ENCODE results near the gene CHRND. TPM values are rescaled to one million over a fixed set of nuclear protein-coding genes. Genes with fewer than 3 reads are reported as not detected.

Gene CHRND
- not detected in 5 replicates for total RNA-seq (2022; extraction: Qiagen RNA extraction)

GRCh38 chr2:232525791-232526371 is at the start of gene CHRND:
Gene CHRND (plus strand): TSS chr2:232526160. CDS start chr2:232526216, 56 bp downstream.

GRCh38 chr2:232487385-232488096 is 38.4 kb upstream of the CHRND start, which contains the start of gene ECEL1:
Gene ECEL1 (minus strand): TSS chr2:232487834. CDS start chr2:232486653, 1,181 bp downstream.

GRCh38 chr2:232519581-232520438 is 6.2 kb upstream of the CHRND start, which contains the start of gene PRSS56:
Gene PRSS56 (plus strand): TSS chr2:232520388. CDS start chr2:232520599, 211 bp downstream.

GRCh38 chr2:232539298-232540231 is 13.6 kb downstream of the CHRND start, which contains the start of gene CHRNG:
Gene CHRNG (plus strand): TSS chr2:232539692. CDS start chr2:232539748, 56 bp downstream.

GRCh38 chr2:232550354-232551249 is 24.6 kb downstream of the CHRND start, which contains the start of the genes EIF4E2 and TIGD1:
Gene EIF4E2 (plus strand): TSS chr2:232550689. CDS start chr2:232550725, 36 bp downstream.
Gene TIGD1 (minus strand): TSS chr2:232550557. CDS start chr2:232549882, 675 bp downstream.

Other genes starting within 250 kb of the CHRND start
- gene ALPP, start 147.4 kb upstream of the CHRND start, total RNA-seq (2022; extraction: Qiagen RNA extraction), result 0.59 to 0.81 TPM (median 0.74 TPM) in 5 replicates
- 0.12 to 0.22 TPM (median 0.16 TPM) in 5 replicates for gene ALPG, start 119.3 kb upstream of the CHRND start, total RNA-seq (2022; extraction: Qiagen RNA extraction)
- gene ALPI, start 70.0 kb upstream of the CHRND start, total RNA-seq (2022; extraction: Qiagen RNA extraction), result not detected in 5 replicates
- 0.12 to 0.27 TPM (median 0.14 TPM) in 5 replicates for gene ECEL1, start 38.3 kb upstream of the CHRND start, total RNA-seq (2022; extraction: Qiagen RNA extraction)
- 0.07 to 0.22 TPM (median 0.15 TPM) in 5 replicates for gene PRSS56, start 5.8 kb upstream of the CHRND start, total RNA-seq (2022; extraction: Qiagen RNA extraction)
- not detected in 5 replicates for gene CHRNG, start 13.5 kb downstream of the CHRND start, total RNA-seq (2022; extraction: Qiagen RNA extraction)
- 4.5 to 5.3 TPM (median 5.0 TPM) in 5 replicates for gene TIGD1, start 24.4 kb downstream of the CHRND start, total RNA-seq (2022; extraction: Qiagen RNA extraction)
- 83.6 to 240 TPM (median 88.2 TPM) in 5 replicates for gene EIF4E2, start 24.5 kb downstream of the CHRND start, total RNA-seq (2022; extraction: Qiagen RNA extraction)
- 1.9 to 2.9 TPM (median 2.5 TPM) in 5 replicates for gene EFHD1, start 107.4 kb downstream of the CHRND start, total RNA-seq (2022; extraction: Qiagen RNA extraction)
- 23.4 to 31.2 TPM (median 25.5 TPM) in 5 replicates for gene GIGYF2, start 171.2 kb downstream of the CHRND start, total RNA-seq (2022; extraction: Qiagen RNA extraction)

All from A549 treated with CORT108297 at 1 μM for 4 hours (cell line).